ENCODE data around the gene NR4A1. TPM values are rescaled to one million over a fixed set of nuclear protein-coding genes. Genes with fewer than 3 reads are reported as not detected.

Gene NR4A1
- total RNA-seq, 3 donors from 2014 or later (not counting 1 experiment from before 2014, with no cell fraction given): 72.5 to 177 (median 96.7) TPM

DNA sequence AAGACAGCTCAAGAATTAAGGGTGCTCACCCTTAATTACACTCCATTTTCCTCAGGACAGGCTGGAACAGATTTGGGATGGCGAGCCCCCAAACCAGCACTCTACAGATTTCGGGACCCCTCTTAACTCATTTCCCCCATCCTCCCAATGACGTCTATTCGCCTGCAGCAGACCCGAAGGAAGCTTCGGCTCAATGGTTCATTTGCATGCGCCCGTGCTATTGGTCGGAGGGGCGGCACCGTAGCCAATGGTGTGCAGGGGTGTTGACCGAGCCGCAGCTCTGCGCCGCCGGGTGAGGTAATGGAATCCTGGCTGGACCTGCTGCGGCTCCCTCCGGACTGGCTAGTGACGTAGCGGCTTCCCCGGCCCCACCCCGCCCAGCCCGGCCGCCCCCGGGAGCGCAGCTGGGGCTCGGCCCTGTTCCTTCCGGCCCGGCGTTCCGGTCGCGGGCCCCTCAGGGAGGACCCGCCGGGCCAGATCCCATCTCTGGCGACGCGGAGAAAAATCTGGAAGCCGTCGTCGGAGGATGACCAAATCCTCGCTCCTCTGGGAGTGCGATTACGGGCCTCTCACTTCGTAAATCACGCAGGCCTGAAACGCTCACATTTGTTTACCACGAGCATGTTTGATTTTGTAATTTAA is 18.3 kb upstream of the NR4A1 start:
- intact Hi-C loops (cut with micrococcal nuclease): no loop called here
- Mint-ChIP-seq H3K9me3 (no peaks in the 10 kb centered on the region), H3K27me3 (ENCODE audit: low read depth in 2 of 2) (peaks cover 0 to 9% of the 10 kb centered on the region in 2 donors), H3K27ac (peak overlapping the region; percentile 84 to 87), H3K4me3 (peak overlapping the region; percentile 77), H3K4me1 (peaks cover 6 to 21% of the 10 kb centered on the region in 2 donors), H3K36me3 (no peaks in the 10 kb centered on the region)
- H3K4me1 ChIP-seq (ENCODE audit: control insufficient read depth, insufficient read depth, low read length): peaks cover 38% of the 10 kb centered on the region
- H3K27me3 ChIP-seq (ENCODE audit: control insufficient read depth, insufficient read depth, low read length): peaks cover 3% of the 10 kb centered on the region
- peak overlapping the region; percentile 26 for H3K4me3 ChIP-seq (ENCODE audit: low read length)
- DNase-seq: peak; percentile 85 to 94
- peak overlapping the region; percentile 72 for H3K27ac ChIP-seq (ENCODE audit: low read length)
- H3K9me3 ChIP-seq (ENCODE audit: control insufficient read depth, insufficient read depth, low read length): no peaks in the 10 kb centered on the region
- peak; percentile 82 to 94 (median 83) for ATAC-seq
- H3K36me3 ChIP-seq (ENCODE audit: control insufficient read depth, insufficient read depth, low read length): no peaks in the 10 kb centered on the region
- TF ChIP-seq CTCF (IDR thresholded peaks at IDR 0.05): no peak
- under 1% methylated on average over 48 of the region's 48 CpGs for WGBS (ENCODE audit: insufficient coverage)

GRCh38 chr12:52033446-52034140 is 17.6 kb upstream of the NR4A1 start:
- WGBS (ENCODE audit: insufficient coverage): 43% methylated on average over 11 of the region's 13 CpGs
- peaks cover 38% of the 10 kb centered on the region for H3K4me1 ChIP-seq (ENCODE audit: control insufficient read depth, insufficient read depth, low read length)
- intact Hi-C loops (cut with micrococcal nuclease): no loop called here
- Mint-ChIP-seq H3K27me3 (ENCODE audit: low read depth in 2 of 2) (peaks cover 0 to 11% of the 10 kb centered on the region in 2 donors), H3K36me3 (no peaks in the 10 kb centered on the region), H3K9me3 (no peaks in the 10 kb centered on the region), H3K27ac (peak overlapping the region; percentile 84 to 87), H3K4me1 (peaks cover 6 to 21% of the 10 kb centered on the region in 2 donors), H3K4me3 (peak overlapping the region; percentile 77)
- H3K36me3 ChIP-seq (ENCODE audit: control insufficient read depth, insufficient read depth, low read length): no peaks in the 10 kb centered on the region
- H3K4me3 ChIP-seq (ENCODE audit: low read length): peak overlapping the region; percentile 26
- H3K27ac ChIP-seq (ENCODE audit: low read length): peak overlapping the region; percentile 72
- no peak for TF ChIP-seq CTCF (IDR thresholded peaks at IDR 0.05)
- DNase-seq: no peak
- no peaks in the 10 kb centered on the region for H3K9me3 ChIP-seq (ENCODE audit: control insufficient read depth, insufficient read depth, low read length)
- ATAC-seq: no peak
- peaks cover 3% of the 10 kb centered on the region for H3K27me3 ChIP-seq (ENCODE audit: control insufficient read depth, insufficient read depth, low read length)

DNA sequence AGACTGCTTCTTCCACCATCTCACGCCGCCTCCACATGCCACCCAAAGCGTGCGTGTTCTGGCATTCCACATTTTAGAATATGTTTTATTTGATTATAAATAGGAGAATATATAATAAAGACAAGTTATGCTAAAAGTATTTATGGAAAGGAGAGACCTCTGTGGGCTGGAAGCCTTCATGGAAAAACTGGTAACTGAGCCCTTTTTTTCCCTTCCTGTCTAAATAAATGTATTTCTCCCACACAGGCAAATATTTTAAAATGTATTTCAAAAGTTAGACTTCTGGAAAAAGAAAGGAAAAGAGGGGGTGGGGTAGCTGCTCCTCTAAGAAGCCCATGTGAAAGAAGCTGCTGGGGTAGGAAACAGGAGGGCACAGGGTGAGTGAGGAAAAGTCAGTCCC is 16.1 kb upstream of the NR4A1 start:
- H3K9me3 Mint-ChIP-seq: no peaks in the 10 kb centered on the region
- H3K9me3 ChIP-seq (ENCODE audit: control insufficient read depth, insufficient read depth, low read length): no peaks in the 10 kb centered on the region
- H3K4me3 ChIP-seq (ENCODE audit: low read length): no peak overlapping the region
- H3K4me1 ChIP-seq (ENCODE audit: control insufficient read depth, insufficient read depth, low read length): peaks cover 38% of the 10 kb centered on the region
- H3K36me3 Mint-ChIP-seq: no peaks in the 10 kb centered on the region
- peak overlapping the region; percentile 35 for H3K4me3 Mint-ChIP-seq
- H3K27ac Mint-ChIP-seq: peak overlapping the region; percentile 84 to 87
- peaks cover 0 to 11% of the 10 kb centered on the region in 2 donors for H3K27me3 Mint-ChIP-seq (ENCODE audit: low read depth in 2 of 2)
- no peak overlapping the region for H3K27ac ChIP-seq (ENCODE audit: low read length)
- no CpG with 5 or more reads among the region's 4 CpGs for WGBS (ENCODE audit: insufficient coverage)
- intact Hi-C loops (cut with micrococcal nuclease): no loop called here
- peaks cover 6 to 21% of the 10 kb centered on the region in 2 donors for H3K4me1 Mint-ChIP-seq
- H3K36me3 ChIP-seq (ENCODE audit: control insufficient read depth, insufficient read depth, low read length): no peaks in the 10 kb centered on the region
- ATAC-seq (no peak), DNase-seq (no peak)
- peaks cover 3% of the 10 kb centered on the region for H3K27me3 ChIP-seq (ENCODE audit: control insufficient read depth, insufficient read depth, low read length)
- no peak for TF ChIP-seq CTCF (IDR thresholded peaks at IDR 0.05)

All from natural killer cell (primary cell).